Stimulated activated CD4-positive, alpha-beta T cell treated with anti-CD3 and anti-CD28 coated beads, TNF-alpha, amount 100 ng/mL, for 48 hours (primary cell): ENCODE measurements around the gene MRPL55.

ENCODE experiments used
- DNase-seq, 3 donors: peaks; one replicate each; pipeline ENCODE4 v3.0.0-alpha.2; 2020; ENCODE audit warnings: low read depth in 3 of 3

MRPL55 gene

DNA sequence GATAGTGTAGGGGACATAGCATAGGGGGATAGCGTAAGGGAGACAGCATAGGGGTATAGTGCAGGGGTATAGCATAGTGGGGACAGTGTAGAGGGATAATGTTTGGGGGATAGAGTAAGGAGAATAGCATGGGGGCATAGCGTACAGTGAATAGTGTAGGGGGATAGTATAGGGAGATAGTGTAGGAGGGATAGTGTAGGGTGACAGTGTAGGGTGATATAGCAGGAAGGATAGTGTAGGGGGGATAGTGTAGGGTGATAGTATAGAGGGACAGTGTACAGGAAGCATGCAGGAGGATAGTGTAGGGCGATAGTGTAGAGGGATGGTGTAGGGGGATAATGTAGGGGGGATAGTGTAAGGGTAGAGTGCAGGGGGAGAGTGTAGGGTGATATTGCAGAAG, 38.2 kb downstream of the MRPL55 start:
- no peak for DNase-seq

DNA sequence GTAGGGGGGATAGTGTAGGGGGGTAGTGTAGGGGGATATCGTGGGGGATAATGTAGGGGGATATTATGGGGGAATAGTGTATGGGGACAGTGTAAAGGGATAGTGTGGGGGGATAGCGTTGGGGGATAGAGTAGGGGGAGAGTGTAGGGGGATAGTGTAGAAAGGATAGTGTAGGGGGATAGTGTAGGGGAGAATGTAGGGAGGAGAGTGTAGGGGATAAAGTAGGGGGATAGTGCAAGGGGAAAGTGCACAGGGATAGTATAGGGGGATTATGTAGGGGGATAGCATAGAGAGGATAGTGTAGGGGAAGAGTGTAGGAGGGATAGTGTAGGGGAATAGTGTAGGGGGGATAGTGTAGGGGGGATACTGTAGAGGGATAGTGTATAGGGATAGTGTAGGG, 38.9 kb downstream of the MRPL55 start:
- no peak for DNase-seq

DNA sequence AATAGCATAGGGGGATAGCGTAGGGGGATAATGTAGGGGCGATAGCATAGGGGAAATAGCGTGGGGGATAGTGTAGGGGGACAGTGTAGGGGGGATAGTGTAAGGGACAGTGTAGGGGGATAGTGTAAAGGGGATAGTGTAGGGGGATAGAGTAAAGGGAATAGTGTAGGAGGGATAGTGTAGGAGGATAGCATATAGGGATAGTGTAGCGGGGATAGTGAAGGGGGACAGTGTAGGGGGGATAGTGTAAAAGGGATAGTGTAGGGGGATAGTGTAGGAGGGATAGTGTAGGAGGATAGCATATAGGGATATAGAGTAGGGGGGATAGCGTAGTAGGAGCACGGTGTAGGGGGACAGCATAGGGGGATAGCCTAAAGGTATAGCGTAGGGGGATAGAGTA, 40.7 kb downstream of the MRPL55 start:
- no peak for DNase-seq

DNA sequence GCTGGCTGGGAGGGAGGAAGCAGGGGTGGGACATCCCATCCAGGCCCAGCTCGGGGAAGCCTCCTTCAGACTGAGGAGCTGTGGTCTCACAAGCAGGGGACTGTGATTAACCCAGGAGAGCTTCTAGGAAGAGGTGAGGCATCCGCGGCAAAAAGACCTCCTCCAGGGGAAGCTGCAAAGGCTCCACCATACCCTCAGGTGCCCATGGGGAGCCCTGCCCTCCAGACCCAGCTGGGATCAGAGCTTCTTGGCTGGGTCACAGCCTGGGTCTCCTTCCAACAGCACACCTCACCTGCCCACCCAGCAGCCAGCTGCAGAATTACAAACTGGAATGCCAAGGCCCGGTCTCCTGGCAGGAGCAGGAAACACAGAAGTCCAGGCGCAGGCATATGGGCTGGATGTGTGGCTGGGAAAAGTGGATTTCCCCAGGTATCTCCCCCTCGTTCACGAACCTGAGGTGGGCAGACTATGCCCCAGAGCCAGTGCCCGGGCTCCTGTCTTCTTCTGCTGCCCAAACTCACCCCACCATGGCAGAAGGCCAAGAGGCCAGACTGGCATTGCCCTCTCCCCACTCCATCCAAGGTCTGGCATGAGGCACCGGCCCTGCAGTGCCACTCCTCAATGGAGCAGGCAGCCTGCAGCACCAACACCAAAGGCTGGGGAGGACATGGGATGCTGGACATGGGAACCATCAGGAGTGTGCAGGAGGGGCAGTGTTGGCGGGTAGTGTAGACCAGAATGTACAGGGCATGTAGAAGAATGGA, 42.0 kb downstream of the MRPL55 start:
- no peak for DNase-seq

DNA sequence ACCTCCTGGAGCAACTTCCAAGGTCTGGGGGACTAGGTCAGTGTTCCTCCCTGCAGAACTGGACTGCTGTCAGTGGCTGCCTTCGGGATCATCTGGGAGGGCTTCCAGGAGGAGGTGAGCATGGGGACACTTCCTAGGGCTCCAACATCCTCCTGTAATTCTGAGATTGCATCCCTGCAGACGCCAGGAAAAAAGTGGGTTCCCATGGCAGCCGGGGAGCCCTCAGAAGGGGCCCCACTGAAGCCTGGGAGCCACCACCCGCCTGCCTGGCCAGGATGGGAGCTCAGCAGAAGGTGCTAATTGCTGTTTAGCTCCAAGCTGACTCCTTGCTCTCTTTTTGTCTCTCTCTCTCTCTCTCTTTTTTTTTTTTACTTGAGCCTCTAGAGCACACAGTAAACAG, 42.7 kb downstream of the MRPL55 start:
- DNase-seq: no peak

DNA sequence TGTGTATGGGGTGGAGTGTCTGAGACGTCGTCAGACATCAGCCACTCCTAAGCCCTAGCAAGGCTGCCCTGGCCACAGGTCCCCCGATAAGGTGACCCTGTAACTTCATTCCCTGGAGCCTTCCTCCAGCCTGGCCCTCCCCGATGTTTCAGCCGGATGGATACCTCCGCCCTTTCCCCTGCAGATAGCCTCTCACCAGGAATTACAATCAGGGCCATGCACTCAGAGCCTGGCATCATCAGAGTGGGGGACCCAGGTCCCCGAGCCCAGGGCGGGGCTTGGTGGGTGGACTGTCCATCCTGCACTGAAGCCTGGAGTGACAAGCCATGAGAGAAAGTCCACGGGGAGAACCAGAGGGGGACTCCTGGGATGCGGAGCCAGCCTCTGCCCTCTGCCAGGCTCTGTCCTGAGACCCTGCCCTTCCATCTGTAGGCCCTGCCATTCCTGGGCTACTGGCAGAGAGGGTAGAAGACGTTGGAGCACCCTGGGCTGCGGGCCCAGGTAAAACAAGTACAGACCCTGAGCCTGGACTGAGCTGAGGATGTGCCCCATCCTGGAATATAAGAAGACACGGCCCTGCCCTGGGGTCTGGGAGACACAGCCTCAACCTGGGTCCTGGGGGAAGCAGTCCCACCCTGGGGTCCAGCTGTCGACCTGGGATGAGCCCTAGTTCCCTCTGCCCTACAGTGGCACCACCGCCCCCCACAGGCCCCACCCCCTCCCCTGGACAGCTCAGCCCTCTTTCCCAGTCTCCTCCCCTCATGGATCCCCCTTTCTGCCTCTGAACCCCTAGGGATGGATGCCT, 43.4 kb downstream of the MRPL55 start:
- DNase-seq: no peak

DNA sequence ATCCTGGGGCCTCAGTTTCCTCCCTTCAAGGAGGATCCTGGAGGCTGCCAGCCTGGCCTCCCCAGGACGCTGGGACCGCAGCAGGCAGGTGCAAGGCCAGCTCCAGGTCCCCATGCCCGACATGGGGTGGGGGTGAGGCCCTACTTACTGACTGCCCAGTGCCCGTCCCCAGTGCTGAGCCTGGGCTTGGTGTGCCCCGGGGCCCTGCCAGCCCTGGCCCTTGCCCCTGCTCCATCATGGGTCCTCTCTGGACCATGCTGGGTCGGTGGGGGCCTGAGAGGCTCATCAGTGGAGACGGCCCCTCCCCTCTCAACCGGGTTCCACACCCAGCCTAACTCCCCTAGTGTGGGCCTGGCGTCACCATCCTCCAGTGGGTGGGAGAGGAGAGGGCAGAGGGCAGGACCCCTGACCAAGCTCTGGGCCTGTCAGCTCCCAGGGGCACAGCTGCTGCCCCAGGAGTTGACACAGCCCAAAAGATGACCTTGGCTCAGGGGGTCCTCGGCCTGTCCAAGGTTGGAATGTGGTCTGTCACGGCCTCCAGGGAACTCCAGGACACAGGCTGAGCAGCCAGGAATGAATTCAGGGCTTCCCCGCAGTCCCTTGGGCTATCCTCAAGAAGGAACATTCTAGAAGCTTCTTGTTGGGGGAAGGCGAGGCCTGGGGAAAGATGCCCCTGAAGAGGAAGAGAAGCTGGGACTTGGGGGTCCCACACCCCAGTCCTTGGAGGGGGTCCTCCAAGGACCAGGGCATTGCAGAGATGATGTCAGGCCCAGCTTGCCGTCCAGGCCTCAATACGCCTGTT, 44.2 kb downstream of the MRPL55 start:
- no peak for DNase-seq

DNA sequence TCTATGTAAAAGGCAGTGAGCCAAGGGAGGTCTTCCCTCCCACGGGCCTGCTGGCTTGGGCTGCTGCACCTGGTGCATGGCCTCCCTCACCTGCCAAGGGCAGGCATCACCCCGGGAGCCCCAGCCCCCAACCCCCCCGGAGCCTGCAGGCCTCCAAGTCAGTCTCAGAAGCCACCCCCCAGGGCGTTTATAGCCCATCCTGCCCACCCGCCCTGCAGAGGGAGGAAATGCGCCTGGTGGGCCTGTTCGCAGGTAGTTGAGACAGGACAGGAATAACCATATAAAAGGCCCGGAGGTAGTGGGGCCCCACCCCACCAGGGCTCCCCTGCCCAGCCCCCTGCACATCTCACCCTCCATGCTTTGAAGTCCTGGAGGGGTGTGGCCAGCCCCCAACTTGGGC, 44.8 kb downstream of the MRPL55 start:
- no peak for DNase-seq

DNA sequence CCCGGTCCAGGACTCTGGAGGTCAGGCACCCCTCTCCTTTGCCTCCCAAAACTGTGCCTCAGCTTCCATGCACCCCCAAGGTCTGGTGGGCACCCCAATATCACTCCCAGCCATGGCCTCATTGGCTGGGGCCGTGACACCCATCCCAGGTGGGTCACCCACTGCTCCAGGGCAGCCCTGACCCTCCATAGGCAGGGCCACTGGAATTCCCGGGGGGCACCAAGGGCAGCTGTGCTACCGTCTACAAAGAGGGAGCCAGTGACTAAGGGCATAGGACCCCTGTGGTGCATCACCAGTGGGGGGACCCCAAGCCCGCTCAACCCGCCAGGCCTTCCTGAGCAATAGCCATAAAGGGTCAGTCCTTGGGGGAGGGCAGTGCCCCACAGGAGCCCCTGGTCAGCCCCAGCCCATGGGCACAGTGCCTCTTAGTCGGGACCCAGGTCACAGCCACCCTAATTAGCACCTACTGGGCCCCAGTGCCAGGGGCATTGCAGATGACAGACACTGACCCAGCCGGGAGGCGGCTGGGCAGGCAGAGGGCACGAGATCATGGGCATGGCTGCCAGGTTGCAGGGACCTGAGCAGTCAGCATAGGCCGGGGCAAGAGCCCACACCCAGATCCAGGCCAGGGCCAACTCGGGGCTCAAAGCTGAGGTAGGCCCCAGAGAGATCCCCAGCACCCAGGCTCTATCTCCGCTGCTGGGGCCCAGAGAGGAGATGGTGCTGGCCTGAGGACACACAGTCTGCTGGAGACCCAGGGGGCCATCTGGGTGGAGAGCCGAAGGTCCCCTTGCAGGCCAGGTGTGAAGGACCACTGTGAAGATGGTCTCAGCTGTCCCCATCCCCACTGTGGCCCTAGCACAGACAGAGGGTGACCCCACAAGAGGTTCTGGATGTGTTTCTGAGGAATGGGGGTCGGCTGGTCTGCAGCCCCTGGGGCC, 45.6 kb downstream of the MRPL55 start:
- DNase-seq: no peak

DNA sequence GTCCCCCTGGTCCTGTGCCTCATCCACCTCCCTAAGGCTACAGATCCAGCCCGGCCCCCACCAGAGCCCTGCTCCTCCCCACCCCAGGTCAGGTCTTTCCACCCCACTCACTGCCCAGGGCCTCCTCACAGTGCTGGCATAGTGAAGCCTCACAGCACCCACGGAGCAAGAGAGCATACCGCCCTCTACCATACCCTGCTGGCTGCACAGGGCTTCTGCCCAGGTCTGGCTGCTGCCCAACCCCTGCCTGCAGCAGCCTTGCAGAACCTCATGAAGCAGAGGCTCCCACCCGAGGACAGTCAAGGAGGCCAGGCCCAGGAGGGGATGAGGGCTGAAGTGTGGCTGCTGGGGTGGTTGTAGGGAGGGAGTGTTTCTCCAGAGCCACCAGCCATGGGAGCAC, 46.3 kb downstream of the MRPL55 start:
- no peak for DNase-seq

DNA sequence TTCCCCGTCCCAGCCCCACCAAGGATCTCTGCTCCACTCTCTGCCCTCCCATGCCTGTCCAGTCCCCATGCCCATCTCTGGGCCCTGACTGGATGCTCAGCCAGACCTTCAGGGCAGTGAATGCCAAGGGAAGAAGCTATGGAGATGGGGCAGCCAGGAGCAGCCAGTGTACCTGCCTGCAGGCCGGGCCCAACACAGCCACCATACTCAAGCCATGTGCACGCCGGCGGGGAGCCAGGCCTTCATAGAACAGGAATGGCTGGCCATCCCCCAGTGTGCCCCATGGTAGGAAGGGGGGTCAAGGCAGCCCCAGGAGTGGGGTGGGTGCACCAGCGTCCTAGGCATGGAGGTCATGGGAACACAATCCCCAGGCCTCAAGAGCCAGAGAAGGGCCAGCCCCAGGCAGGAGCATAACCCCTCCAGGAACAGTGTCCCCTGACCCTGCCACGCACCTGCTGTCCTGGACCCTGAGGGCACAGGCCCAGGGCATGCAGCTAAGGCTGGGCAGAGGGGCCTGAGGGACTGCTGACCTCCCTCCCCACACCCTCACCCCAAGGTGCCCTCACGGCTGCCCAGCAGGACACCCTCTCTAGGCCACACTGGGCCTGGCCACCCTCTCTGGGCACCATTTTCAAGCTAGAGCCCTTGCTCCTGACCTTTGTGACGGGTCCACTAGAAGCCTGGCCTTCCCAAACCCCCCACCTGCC, 46.9 kb downstream of the MRPL55 start:
- DNase-seq: no peak

DNA sequence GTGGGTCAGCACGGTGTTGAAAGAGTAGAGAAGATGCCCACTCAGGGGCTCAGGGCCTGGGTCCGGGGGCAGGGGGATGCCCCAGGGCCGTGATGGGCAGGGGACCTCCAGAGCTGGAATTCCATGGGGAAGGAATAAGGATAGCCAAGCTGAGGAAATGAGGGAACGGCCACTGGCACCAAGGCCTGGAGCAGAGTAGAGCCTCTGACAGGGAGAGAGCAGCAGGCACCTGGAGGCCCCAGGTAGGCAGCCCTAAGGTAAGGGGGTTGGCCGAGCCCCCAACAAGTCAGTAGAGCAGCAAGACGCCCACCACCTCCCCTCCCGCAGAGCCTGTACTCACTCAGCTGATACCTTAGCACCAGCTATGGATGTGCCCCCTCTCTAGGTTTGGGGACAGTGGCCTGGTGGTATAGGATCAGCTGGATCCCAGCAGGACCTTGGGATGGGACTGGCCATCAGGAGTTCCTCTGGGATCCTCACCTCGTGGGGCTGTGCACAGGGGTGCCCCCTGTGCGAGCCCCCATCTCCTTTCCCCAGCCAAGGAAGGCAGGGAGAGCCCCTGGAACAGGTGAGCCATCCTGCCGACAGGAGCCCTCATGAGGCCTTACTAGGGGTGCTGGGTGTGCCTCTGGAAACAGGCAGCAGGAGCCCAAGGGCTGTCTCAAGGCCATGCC, 47.6 kb downstream of the MRPL55 start:
- no peak for DNase-seq

DNA sequence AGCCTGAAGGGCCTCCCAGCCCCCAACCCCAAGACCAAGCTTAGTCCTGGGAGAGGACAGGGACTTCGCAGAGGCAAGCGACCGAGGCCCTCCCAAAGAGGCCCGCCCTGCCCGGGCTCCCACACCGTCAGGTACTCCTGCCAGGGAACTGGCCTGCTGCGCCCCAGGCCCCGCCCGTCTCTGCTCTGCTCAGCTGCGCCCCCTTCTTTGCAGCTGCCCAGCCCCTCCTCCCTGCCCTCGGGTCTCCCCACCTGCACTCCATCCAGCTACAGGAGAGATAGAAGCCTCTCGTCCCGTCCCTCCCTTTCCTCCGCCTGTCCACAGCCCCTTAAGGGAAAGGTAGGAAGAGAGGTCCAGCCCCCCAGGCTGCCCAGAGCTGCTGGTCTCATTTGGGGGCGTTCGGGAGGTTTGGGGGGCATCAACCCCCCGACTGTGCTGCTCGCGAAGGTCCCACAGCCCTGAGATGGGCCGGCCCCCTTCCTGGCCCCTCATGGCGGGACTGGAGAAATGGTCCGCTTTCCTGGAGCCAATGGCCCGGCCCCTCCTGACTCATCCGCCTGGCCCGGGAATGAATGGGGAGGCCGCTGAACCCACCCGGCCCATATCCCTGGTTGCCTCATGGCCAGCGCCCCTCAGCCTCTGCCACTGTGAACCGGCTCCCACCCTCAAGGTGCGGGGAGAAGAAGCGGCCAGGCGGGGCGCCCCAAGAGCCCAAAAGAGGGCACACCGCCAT, 48.5 kb downstream of the MRPL55 start:
- DNase-seq: no peak

DNA sequence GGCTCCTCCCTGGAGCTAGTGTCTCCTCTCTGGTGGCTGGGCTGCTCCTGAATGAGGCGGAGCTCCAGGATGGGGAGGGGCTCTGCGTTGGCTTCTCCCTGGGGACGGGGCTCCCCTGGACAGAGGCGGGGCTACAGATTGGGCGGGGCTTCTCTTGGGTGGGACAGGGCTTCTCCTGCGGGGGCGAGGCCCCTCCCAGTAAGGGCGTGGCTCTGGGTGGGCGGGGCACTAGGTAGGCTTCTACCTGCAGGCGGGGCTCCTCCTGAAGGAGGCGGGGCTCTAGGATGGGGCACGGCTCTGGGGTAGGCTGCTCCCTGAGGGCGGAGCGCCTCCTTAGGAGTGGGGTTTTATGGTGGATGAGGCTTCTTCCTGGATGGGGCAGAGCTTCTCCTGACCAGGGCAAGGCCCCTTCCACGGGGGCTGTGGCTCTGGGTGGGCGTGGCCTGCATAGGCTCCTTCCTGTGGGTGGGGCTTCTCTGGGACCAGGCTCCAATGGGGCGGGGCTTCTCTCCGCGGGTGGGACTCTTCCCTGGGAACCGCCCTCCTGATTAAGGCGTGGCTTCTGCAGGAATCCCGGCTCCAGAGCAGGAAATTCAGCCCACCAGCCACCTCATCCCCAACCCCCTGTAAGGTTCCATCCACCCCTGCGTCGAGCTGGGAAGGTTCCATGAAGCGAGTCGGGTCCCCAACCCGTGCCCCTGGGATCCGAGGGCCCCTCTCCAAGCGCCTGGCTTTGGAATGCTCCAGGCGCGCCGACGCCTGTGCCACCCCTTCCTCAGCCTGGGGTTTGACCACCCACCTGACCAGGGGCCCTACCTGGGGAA, 49.3 kb downstream of the MRPL55 start:
- peak; percentile 55 to 84 (median 79) for DNase-seq

DNA sequence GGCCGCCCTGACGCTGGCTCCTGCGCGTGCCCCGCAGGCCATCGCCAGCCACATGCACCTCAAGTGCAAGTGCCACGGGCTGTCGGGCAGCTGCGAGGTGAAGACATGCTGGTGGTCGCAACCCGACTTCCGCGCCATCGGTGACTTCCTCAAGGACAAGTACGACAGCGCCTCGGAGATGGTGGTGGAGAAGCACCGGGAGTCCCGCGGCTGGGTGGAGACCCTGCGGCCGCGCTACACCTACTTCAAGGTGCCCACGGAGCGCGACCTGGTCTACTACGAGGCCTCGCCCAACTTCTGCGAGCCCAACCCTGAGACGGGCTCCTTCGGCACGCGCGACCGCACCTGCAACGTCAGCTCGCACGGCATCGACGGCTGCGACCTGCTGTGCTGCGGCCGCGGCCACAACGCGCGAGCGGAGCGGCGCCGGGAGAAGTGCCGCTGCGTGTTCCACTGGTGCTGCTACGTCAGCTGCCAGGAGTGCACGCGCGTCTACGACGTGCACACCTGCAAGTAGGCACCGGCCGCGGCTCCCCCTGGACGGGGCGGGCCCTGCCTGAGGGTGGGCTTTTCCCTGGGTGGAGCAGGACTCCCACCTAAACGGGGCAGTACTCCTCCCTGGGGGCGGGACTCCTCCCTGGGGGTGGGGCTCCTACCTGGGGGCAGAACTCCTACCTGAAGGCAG, 50.0 kb downstream of the MRPL55 start:
- DNase-seq: peak in 1 of 3 donors; percentile 23

DNA sequence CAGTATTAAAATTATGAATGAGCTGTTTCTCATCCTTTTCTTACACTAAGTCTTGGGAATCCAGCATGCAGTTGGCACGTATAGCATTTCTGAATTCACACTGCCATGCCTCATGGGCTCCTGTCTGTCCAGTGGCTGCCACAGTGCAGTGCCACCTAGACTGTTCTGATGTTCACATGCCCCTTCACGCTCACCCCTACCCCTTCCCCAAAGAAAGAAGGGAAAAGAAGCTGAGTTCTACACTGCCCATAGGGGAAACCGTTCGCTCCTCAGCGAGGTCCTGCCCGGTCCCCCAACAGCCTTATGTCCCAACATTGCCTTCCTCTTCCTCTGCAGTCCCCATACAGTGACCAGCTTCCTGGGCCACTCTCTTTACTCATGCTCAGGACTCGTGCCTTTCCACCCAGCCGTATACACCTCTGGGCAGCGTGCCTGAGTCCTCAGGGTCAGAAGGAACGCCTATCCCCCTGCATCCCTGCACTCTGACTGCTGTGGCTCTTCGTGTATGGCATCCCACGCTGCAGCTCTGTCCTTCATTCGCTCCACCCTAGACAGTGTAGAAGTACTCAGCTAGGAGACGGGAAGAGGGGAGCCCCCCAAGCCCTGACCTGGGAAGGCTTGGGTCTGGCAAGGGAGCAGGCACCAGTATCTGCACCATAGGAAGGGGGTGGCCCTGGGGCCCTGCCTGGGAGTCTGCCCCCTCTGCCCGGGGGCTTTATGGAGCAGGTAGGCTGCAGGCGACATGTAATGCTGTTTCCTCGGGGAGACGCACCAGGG, 50.7 kb downstream of the MRPL55 start:
- no peak for DNase-seq
